Peyer's patch (tissue), 4 donors: ENCODE data around the gene GTSF1L. TPM values are rescaled to one million over a fixed set of nuclear protein-coding genes. Genes with fewer than 3 reads are reported as not detected.

Source experiments
- DNase-seq, 3 donors: peaks; one replicate each; pipeline ENCODE4 v3.0.0-alpha.2; 2017 to 2019
- H3K27ac ChIP-seq, 4 donors: fragments of 200-600 bp; sonication (generic); one replicate each; pipeline ENCODE4 v1.5.1; 2016 to 2019
- H3K27me3 ChIP-seq, 2 donors: fragments of 200-600 bp; sonication (generic); one replicate each; pipeline ENCODE4 v1.5.1; 2019
- H3K36me3 ChIP-seq, 3 donors: fragments of 200-600 bp; sonication (generic); one replicate each; pipeline ENCODE4 v1.5.1; 2016 to 2019
- H3K4me1 ChIP-seq, 4 donors: fragments of 200-600 bp; sonication (generic); one replicate each; pipeline ENCODE4 v1.5.1; 2016 to 2019
- H3K4me3 ChIP-seq, 4 donors: fragments of 200-600 bp; sonication (generic); 1 replicate in 3 of 4; 2 replicates in 1 of 4; pipeline ENCODE4 v1.5.1; 2016 to 2019; ENCODE audit warnings: mild to moderate bottlenecking in 1 of 4
- H3K9me3 ChIP-seq, 4 donors: fragments of 200-600 bp; sonication (generic); one replicate each; pipeline ENCODE4 v1.5.1; 2016 to 2019; ENCODE audit warnings: mild to moderate bottlenecking in 1 of 4
- CTCF ChIP-seq, 6 experiments: fragments of 450-650 bp in 4 of 6; fragments of 200-600 bp in 2 of 6; sonication (generic) in 1 of 6; IDR thresholded peaks; one replicate each; pipeline ENCODE4 v1.5.1; 2017 to 2019; ENCODE audit warnings: antibody characterized with exemption in 6 of 6, mild to moderate bottlenecking in 3 of 6, moderate library complexity in 1 of 6
- POLR2A ChIP-seq, 2 donors: fragments of 450-650 bp; IDR thresholded peaks; one replicate each; pipeline ENCODE4 v1.5.1; 2017; ENCODE audit warnings: antibody characterized with exemption in 2 of 2, mild to moderate bottlenecking in 2 of 2, moderate library complexity in 2 of 2
- total RNA-seq, 4 donors: library from RNA; depleted of rRNA; stranded (reverse); fragments of >200 nt; gene quantifications; one replicate each; pipeline ENCODE4 v1.1.0, GENCODE V29; 2016

The GTSF1L gene
- total RNA-seq, 4 donors from 2014 or later = not detected

- Histone ChIP-seq H3K9me3 (no peaks in the 10 kb centered on the region), H3K4me3 (no peak overlapping the region), H3K27me3 (no peaks in the 10 kb centered on the region), H3K27ac (no peak overlapping the region), H3K4me1 (no peaks in the 10 kb centered on the region), H3K36me3 (no peaks in the 10 kb centered on the region)
- TF ChIP-seq POLR2A (IDR thresholded peaks at IDR 0.05) (no peak), CTCF (IDR thresholded peaks at IDR 0.05) (no peak)
- no peak for DNase-seq
Observed at GRCh38 chr20:43724383-43724782, 2.4 kb downstream of the GTSF1L start.

- TF ChIP-seq CTCF (IDR thresholded peaks at IDR 0.05) (no peak), POLR2A (IDR thresholded peaks at IDR 0.05) (no peak)
- DNase-seq = no peak
- no peaks in the 10 kb centered on the region for H3K27me3 ChIP-seq
- H3K9me3 ChIP-seq = no peaks in the 10 kb centered on the region
- H3K4me1 ChIP-seq = no peaks in the 10 kb centered on the region
- H3K27ac ChIP-seq = no peak overlapping the region
- no peak overlapping the region for H3K4me3 ChIP-seq
- no peaks in the 10 kb centered on the region for H3K36me3 ChIP-seq
Observed at GRCh38 chr20:43723735-43724134, 3.1 kb downstream of the GTSF1L start.

- Histone ChIP-seq H3K4me3 (no peak overlapping the region), H3K27me3 (no peaks in the 10 kb centered on the region), H3K4me1 (no peaks in the 10 kb centered on the region), H3K36me3 (no peaks in the 10 kb centered on the region), H3K9me3 (no peaks in the 10 kb centered on the region), H3K27ac (no peak overlapping the region)
- DNase-seq = no peak
- TF ChIP-seq CTCF (IDR thresholded peaks at IDR 0.05) (no peak), POLR2A (IDR thresholded peaks at IDR 0.05) (no peak)
Observed at GRCh38 chr20:43723186-43723585, 3.6 kb downstream of the GTSF1L start.

- DNase-seq = no peak
- TF ChIP-seq CTCF (IDR thresholded peaks at IDR 0.05) (no peak), POLR2A (IDR thresholded peaks at IDR 0.05) (no peak)
Observed at GRCh38 chr20:43722153-43722505, 4.7 kb downstream of the GTSF1L start.

GRCh38 chr20:43721429-43722152 lies 5.2 kb downstream of the GTSF1L start:
- H3K4me3 ChIP-seq = no peak overlapping the region

More at GRCh38 chr20:43722153-43722505, 4.7 kb downstream of the GTSF1L start:
- H3K27ac ChIP-seq = no peak overlapping the region
- H3K9me3 ChIP-seq = no peaks in the 10 kb centered on the region
- no peak overlapping the region for H3K4me3 ChIP-seq
- H3K4me1 ChIP-seq = no peaks in the 10 kb centered on the region
- no peaks in the 10 kb centered on the region for H3K36me3 ChIP-seq
- H3K27me3 ChIP-seq = no peaks in the 10 kb centered on the region

More at GRCh38 chr20:43721429-43722152, 5.2 kb downstream of the GTSF1L start:
- Histone ChIP-seq H3K27me3 (no peaks in the 10 kb centered on the region), H3K4me1 (no peaks in the 10 kb centered on the region), H3K9me3 (no peaks in the 10 kb centered on the region), H3K36me3 (no peaks in the 10 kb centered on the region), H3K27ac (no peak overlapping the region)
- no peak for DNase-seq
- TF ChIP-seq POLR2A (IDR thresholded peaks at IDR 0.05) = no peak
- TF ChIP-seq CTCF (IDR thresholded peaks at IDR 0.05) = no peak
